ENCODE data around the gene TUBGCP2. TPM values are rescaled to one million over a fixed set of nuclear protein-coding genes. Genes with fewer than 3 reads are reported as not detected.
"Not testable (repeated sequence)": the region's sequence is repeated elsewhere in the genome, so short reads cannot be mapped to it uniquely, and the experiment has no call there.

TUBGCP2 gene
- total RNA-seq, 1 donor from 2014 or later, result 42.4 TPM

DNA sequence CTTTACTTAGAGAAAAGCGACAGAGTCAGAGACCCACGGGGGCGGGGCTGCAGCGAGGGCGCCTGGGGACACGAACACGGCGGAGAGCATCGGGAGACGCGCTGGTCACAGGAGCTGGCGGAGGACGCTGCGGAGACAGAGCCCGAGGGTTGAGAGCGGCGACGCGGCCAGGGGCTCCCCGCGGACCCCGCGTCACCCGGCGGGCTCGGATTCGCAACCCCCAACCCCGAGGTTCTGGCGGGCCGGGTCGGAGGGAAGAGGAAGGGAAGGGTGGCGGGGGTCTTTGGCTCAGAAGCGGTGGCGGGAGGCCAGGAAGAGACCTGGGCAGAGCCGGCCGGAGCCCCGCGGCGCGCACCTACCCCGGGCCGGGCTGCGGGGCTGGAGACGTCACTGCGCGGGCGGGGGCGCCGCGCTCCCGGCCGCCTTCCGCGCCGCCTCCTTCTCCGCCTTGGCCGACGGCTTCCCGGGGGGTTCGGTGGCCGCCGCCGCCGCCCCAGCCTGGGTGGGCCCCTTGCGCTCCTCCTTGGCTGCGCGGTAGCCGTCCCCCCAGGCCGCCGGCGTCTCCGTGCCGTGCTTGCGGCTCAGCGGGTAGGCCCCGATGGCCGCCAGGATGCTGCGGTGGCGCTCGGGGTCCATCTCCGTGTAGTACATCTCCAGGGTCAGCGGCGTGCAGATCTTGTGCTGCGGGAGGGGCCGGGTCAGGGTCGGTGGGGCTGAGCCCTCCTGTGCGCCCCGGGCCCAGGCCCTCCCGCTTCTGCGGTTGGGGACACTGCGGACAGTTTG is 17.0 kb upstream of the TUBGCP2 start:
- DNase-seq, result no peak

DNA sequence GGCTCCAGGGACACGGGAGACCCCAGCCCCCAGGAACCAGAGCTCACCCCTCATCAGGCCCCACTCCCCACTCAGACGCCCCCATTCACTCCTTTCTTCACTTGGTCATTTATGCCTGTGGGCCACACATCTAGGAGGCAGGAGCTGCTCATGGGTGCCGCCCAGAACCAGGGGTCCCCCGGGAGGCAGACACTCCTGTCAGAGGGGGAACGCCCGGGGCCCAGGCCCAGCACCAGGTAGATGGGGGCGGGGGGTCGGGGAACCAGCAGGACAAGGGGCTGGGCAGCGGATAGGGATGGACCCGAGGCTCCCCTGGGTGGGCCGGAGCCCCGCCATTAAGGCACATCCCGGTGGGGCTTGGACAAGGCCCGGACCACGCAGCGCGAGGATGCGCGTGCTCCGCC is 16.2 kb upstream of the TUBGCP2 start:
- no peak for DNase-seq

GRCh38 chr10:133324198-133324792 is 15.6 kb upstream of the TUBGCP2 start:
- DNase-seq, result no peak

- DNase-seq, result not testable (repeated sequence)
These were observed 13.5 kb upstream of the TUBGCP2 start for GRCh38 chr10:133322064-133322709.

GRCh38 chr10:133320852-133321422 is 12.3 kb upstream of the TUBGCP2 start:
- DNase-seq, result not testable (repeated sequence)

DNA sequence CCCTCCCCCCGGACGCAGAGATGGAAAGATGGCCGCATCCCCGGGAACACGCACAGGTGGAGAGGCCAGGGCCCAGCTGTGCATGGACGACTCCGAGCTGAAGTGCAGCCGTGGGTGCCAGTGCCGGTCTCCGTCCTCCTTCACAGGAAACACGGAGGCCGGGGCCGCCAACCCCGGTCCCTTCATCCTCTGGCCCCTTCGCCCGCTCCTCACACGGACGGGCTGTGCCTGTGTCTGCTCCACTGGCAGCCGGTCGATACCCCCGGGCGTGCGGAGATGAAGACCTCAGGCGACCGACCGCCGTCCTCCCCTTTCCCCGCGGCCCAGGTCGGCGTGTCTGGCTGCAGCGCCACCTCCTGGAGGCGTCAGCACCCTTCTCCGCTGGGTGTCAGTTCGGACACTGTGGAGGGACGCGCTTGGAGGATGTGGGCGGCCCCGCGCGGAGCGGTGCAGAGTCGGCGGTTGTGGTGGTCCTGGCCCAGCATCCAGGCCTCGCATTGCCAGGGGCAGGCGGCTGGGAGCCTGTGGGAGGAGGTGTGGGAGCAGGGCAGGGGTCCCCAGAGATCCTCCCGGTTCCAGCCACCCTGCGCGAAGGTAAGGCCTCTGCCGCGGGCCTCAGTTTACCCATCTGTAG is 9.9 kb upstream of the TUBGCP2 start:
- no peak for DNase-seq

- no peak for DNase-seq
These were observed 8.1 kb upstream of the TUBGCP2 start for GRCh38 chr10:133316732-133317131.

GRCh38 chr10:133316266-133316665 is 7.6 kb upstream of the TUBGCP2 start:
- no peak for DNase-seq

DNA sequence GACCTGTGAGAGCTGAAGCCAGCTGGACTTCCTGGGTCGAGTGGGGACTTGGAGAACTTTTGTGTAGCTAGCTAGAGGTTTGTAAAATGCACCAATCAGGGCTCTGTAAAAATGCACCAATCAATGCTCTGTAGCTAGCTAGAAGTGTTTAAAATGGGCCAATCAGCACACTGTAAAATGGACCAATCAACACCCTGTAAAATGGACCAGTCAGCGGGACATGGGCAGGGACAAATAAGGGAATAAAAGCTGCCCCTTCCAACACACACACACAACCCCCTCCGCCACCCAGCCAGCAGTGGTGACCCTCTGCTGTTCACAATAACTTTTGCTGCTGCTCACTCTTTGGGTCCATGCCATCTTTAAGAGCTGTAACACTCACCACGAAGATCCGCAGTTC is 7.2 kb upstream of the TUBGCP2 start:
- no peak for DNase-seq

- DNase-seq, result no peak
These were observed 6.2 kb upstream of the TUBGCP2 start for GRCh38 chr10:133314911-133315310.

- no peak for DNase-seq
These were observed 4.5 kb upstream of the TUBGCP2 start for GRCh38 chr10:133313192-133313591.

- DNase-seq, result no peak
These were observed 4.1 kb upstream of the TUBGCP2 start for GRCh38 chr10:133312769-133313145.

- no peak for DNase-seq
These were observed 3.5 kb upstream of the TUBGCP2 start for GRCh38 chr10:133312016-133312768.

- DNase-seq, result no peak
These were observed 2.9 kb upstream of the TUBGCP2 start for GRCh38 chr10:133311570-133311969.

DNA sequence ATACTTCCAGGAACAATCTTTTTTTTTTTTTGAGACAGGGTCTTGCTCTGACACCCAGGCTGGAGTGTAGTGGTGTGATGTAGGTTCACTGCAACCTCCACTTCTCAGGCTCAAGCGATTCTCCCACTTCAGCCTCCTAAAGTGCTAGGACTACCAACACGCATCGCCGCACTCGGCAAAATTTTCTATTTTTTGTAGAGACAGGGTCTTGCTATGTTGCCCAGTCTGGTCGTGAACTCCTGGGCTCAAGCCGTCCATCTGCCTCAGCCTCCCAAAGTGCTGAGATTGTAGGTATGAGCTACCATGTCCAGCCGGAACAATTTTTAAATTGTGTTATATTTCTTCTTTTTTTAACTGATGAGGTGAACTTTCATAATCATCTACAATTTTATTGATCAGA is 2.1 kb upstream of the TUBGCP2 start:
- DNase-seq, result no peak

DNA sequence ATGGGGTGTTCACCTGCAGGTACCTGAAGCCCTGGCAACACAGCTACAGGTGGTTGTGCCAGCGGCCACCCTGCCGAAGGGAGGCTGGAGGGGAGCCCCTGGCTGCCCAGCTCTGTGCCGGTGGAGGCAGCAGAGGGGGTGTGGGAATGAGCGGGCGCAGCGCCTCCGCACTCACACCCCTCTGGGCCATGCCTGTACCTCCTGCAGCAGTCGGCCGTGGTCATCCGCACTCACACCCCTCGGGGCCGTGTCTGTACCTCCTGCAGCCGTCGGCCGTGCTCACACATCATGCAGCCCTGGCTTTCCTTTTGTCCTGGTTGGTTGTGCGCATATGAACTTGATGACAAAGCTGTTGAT is 1.7 kb upstream of the TUBGCP2 start:
- DNase-seq, result no peak

- DNase-seq, result no peak
These were observed 1.2 kb upstream of the TUBGCP2 start for GRCh38 chr10:133309720-133310398.

- DNase-seq, result peak; percentile 88
These were observed 538 bp upstream of the TUBGCP2 start for GRCh38 chr10:133309100-133309719.

GRCh38 chr10:133307776-133308420 is 774 bp downstream of the TUBGCP2 start:
- no peak for DNase-seq

DNA sequence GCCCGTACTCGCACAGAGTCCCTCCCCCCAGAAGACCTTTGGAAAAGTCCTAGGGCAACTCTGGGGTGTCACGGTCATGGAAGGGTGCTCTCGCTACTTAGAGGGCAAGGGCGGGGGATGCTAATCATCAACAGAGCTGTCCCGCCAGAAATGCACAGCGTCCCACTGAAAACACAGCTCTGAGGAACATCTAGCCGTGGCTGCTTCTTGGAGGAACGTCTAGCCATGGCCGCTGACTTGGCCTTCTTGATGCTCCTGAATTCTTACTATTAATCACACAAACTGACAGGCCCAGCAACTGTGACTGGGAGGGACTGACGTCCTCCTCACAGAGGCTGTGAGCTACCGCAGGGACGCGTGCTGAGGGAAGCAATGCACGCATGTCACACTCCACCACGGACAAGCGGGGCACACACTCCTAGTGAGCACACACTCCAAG is 1.7 kb downstream of the TUBGCP2 start:
- DNase-seq, result no peak

Data from occipital lobe (tissue), 2 donors.